Measurements from ENCODE around the gene SBK3.

DNA sequence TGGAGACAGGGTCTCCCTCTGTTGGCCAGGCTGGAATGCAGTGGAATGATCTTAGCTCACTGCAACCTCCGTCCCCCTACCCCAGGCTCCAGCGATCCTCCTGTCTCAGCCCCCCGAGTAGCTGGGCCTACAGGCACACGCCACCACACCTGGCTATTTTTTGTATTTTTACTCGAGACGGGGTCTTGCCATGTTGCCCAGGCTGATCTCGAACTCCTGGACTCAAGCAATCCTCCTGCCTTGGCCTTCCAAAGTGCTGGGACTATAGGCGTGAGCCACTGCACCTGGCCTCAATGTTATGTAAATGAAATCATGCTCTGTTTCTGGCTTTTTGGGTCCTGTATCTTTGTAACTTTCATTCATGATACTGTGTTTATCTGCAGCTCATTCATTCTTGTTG is 43.4 kb upstream of the SBK3 start:
- TF ChIP-seq, protein P1, sequence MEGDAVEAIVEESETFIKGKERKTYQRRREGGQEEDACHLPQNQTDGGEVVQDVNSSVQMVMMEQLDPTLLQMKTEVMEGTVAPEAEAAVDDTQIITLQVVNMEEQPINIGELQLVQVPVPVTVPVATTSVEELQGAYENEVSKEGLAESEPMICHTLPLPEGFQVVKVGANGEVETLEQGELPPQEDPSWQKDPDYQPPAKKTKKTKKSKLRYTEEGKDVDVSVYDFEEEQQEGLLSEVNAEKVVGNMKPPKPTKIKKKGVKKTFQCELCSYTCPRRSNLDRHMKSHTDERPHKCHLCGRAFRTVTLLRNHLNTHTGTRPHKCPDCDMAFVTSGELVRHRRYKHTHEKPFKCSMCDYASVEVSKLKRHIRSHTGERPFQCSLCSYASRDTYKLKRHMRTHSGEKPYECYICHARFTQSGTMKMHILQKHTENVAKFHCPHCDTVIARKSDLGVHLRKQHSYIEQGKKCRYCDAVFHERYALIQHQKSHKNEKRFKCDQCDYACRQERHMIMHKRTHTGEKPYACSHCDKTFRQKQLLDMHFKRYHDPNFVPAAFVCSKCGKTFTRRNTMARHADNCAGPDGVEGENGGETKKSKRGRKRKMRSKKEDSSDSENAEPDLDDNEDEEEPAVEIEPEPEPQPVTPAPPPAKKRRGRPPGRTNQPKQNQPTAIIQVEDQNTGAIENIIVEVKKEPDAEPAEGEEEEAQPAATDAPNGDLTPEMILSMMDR (IDR thresholded peaks at IDR 0.05), result no peak
- TF ChIP-seq EZH2 (IDR thresholded peaks at IDR 0.05; ENCODE audit: borderline replicate concordance, insufficient read depth, low read depth, low read length, poor library complexity, severe bottlenecking), result no peak

All from B cell (primary cell).